ENCODE data around the gene WIPF2. TPM values are rescaled to one million over a fixed set of nuclear protein-coding genes. Genes with fewer than 3 reads are reported as not detected.
"Not testable (repeated sequence)": the region's sequence is repeated elsewhere in the genome, so short reads cannot be mapped to it uniquely, and the experiment has no call there.

The WIPF2 gene
- total RNA-seq, 2 experiments from 2014 or later, result 22.0 to 27.4 TPM

GRCh38 chr17:40224718-40225550, 5.8 kb downstream of the WIPF2 start:
- H3K36me3 Mint-ChIP-seq (ENCODE audit: low read depth), result peaks cover 19% of the 10 kb centered on the region
- no peak overlapping the region for H3K27ac Mint-ChIP-seq
- no peaks in the 10 kb centered on the region for H3K9me3 Mint-ChIP-seq (ENCODE audit: insufficient read depth)
- no peak for DNase-seq
- peaks cover 18% of the 10 kb centered on the region for H3K4me1 Mint-ChIP-seq (ENCODE audit: low read depth)
- ChIA-PET CTCF (interaction anchor here (0.6 to 2.5 kb wide), 5 partner anchors 10 to 196 kb away, joined by 3 to 9 read pairs (median 3); no protein-coding TSS in a partner anchor), POLR2A (interaction anchor here (0.5 kb wide), 1 partner anchor 14 kb away, joined by 3 read pairs; no protein-coding TSS in a partner anchor)
- no peak for ATAC-seq
- no peak overlapping the region for H3K4me3 Mint-ChIP-seq
- no peaks in the 10 kb centered on the region for H3K27me3 Mint-ChIP-seq (ENCODE audit: low read depth)

DNA sequence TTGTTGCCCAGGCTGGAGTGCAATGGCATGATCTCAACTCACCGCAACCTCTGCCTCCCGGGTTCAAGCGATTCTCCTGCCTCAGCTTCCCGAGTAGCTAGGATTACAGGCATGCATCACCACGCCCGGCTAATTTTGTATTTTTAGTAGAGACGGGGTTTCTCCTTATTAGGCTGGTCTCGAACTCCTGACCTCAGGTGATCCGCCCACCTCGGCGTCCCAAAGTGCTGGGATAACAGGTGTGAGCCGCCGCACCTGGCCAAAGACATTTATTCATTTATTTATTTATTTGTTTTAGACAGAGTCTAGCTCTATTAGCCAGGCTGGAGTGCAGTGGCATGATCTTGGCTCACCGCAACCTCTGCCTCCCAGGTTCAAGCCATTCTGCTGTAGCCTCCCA, 10.0 kb downstream of the WIPF2 start:
- H3K27me3 Mint-ChIP-seq (ENCODE audit: low read depth); CTCF ChIA-PET; H3K4me3 Mint-ChIP-seq; POLR2A ChIA-PET; ATAC-seq; DNase-seq; H3K27ac Mint-ChIP-seq; H3K9me3 Mint-ChIP-seq (ENCODE audit: insufficient read depth); H3K4me1 Mint-ChIP-seq (ENCODE audit: low read depth): not testable (repeated sequence)
- peaks cover 27% of the 10 kb centered on the region for H3K36me3 Mint-ChIP-seq (ENCODE audit: low read depth)

GRCh38 chr17:40230670-40231069, 11.6 kb downstream of the WIPF2 start:
- Mint-ChIP-seq H3K4me1 (ENCODE audit: low read depth) (no peaks in the 10 kb centered on the region), H3K9me3 (ENCODE audit: insufficient read depth) (no peaks in the 10 kb centered on the region), H3K27ac (peak overlapping the region; percentile 28), H3K27me3 (ENCODE audit: low read depth) (no peaks in the 10 kb centered on the region), H3K4me3 (no peak overlapping the region), H3K36me3 (ENCODE audit: low read depth) (peaks cover 30% of the 10 kb centered on the region)
- ChIA-PET POLR2A (no interaction called here), CTCF (interaction anchor here (0.9 to 1.4 kb wide), 2 partner anchors 12 to 39 kb away, joined by 3 to 4 read pairs; partner anchors contain the start of gene WIPF2)
- ATAC-seq, result no peak
- DNase-seq, result no peak

- CTCF ChIA-PET, result interaction anchor here (0.6 to 1.3 kb wide), 2 partner anchors 13 to 82 kb away, joined by 3 to 4 read pairs; partner anchors contain the start of gene WIPF2
- H3K27me3 Mint-ChIP-seq (ENCODE audit: low read depth); DNase-seq; H3K9me3 Mint-ChIP-seq (ENCODE audit: insufficient read depth); H3K4me3 Mint-ChIP-seq; H3K27ac Mint-ChIP-seq; ATAC-seq; H3K4me1 Mint-ChIP-seq (ENCODE audit: low read depth): not testable (repeated sequence)
- POLR2A ChIA-PET, result interaction anchor here (0.6 kb wide), 1 partner anchor 173 kb away, joined by 3 read pairs; no protein-coding TSS in a partner anchor
- H3K36me3 Mint-ChIP-seq (ENCODE audit: low read depth), result peaks cover 30% of the 10 kb centered on the region
These were observed 12.8 kb downstream of the WIPF2 start for GRCh38 chr17:40231928-40232327.

GRCh38 chr17:40241252-40241834, 22.2 kb downstream of the WIPF2 start:
- H3K9me3 Mint-ChIP-seq (ENCODE audit: insufficient read depth), result no peaks in the 10 kb centered on the region
- ATAC-seq (no peak), DNase-seq (no peak)
- H3K4me3 Mint-ChIP-seq, result no peak overlapping the region
- peaks cover 18% of the 10 kb centered on the region for H3K4me1 Mint-ChIP-seq (ENCODE audit: low read depth)
- H3K36me3 Mint-ChIP-seq (ENCODE audit: low read depth), result peaks cover 5% of the 10 kb centered on the region
- H3K27me3 Mint-ChIP-seq (ENCODE audit: low read depth), result no peaks in the 10 kb centered on the region
- ChIA-PET POLR2A (no interaction called here), CTCF (interaction anchor here (1.4 to 1.8 kb wide), 3 partner anchors 39 to 50 kb away, joined by 4 to 5 read pairs (median 4); no protein-coding TSS in a partner anchor)
- H3K27ac Mint-ChIP-seq, result no peak overlapping the region

DNA sequence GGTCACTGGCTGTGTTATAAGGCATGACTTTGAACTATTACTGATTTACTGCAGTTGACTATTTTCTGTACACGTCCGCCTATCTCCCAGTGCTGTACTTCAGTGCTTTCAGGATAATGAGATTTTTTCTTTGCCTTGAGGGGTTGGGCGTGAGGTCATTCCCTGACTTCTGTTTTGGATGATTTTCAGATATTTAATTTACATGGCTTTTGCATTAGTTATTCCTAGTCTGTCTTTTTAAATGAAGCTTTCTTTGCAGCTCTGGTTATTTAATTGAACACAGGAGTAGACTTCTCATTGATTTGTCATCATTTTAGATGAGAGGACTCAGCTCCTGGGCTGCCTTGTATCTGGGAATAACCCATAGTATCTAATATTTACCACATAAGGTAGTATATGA, 23.7 kb downstream of the WIPF2 start:
- ATAC-seq (no peak), DNase-seq (no peak)
- Mint-ChIP-seq H3K9me3 (ENCODE audit: insufficient read depth) (no peaks in the 10 kb centered on the region), H3K27me3 (ENCODE audit: low read depth) (no peaks in the 10 kb centered on the region), H3K27ac (no peak overlapping the region), H3K4me1 (ENCODE audit: low read depth) (peaks cover 18% of the 10 kb centered on the region), H3K36me3 (ENCODE audit: low read depth) (peaks cover 4% of the 10 kb centered on the region), H3K4me3 (no peak overlapping the region)
- ChIA-PET CTCF (interaction anchor here (0.7 to 1.7 kb wide), 2 partner anchors 41 to 45 kb away, joined by 3 to 4 read pairs; no protein-coding TSS in a partner anchor), POLR2A (interaction anchor here (0.7 kb wide), 1 partner anchor 176 kb away, joined by 3 read pairs; no protein-coding TSS in a partner anchor)

DNA sequence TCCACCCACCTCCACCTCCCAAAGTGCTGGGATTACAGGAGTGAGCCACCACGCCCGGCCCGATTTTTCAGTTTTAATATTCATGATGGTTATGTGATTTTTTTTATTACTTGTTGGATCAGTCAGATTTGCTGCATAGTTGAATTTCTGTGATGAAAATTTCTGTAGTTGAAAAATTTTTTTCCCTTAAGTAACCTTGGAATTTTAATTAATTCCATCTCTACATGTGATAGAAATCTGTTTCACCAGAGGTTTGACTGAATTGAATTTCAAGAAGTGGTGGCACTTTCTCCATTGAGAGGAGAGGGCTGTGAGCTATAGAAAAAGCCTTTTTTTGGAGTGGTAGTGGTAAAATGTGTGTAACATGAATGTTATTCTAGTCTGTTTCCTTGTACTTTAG, 24.7 kb downstream of the WIPF2 start:
- Mint-ChIP-seq H3K27me3 (ENCODE audit: low read depth) (no peaks in the 10 kb centered on the region), H3K9me3 (ENCODE audit: insufficient read depth) (no peaks in the 10 kb centered on the region), H3K4me3 (no peak overlapping the region), H3K27ac (no peak overlapping the region), H3K4me1 (ENCODE audit: low read depth) (peaks cover 18% of the 10 kb centered on the region), H3K36me3 (ENCODE audit: low read depth) (peaks cover 5% of the 10 kb centered on the region)
- DNase-seq, result no peak
- no peak for ATAC-seq
- ChIA-PET POLR2A (no interaction called here), CTCF (interaction anchor here (1.2 kb wide), 1 partner anchor 131 kb away, joined by 4 read pairs; no protein-coding TSS in a partner anchor)

DNA sequence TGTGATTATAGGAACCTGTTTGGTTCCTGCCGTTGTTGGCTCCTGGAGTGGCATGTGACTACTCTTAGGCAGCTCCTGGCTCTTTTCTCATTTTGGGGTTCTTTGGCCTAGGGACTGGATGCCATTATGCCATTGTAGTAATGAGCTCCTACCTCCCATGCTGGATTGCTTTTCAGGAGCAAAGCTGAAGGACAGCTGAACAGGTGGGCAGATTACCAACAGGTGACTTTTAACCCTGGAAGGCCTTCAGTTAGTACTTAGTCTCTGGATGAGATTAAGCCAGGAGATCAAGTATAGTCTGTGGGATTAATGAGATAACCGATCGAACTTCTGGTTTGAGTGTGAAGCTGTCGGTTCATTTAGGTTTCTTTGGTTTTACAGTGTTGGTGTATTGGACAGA, 25.2 kb downstream of the WIPF2 start:
- Mint-ChIP-seq H3K36me3 (ENCODE audit: low read depth) (peaks cover 5% of the 10 kb centered on the region), H3K27ac (no peak overlapping the region), H3K9me3 (ENCODE audit: insufficient read depth) (no peaks in the 10 kb centered on the region), H3K27me3 (ENCODE audit: low read depth) (no peaks in the 10 kb centered on the region), H3K4me3 (no peak overlapping the region), H3K4me1 (ENCODE audit: low read depth) (peaks cover 18% of the 10 kb centered on the region)
- DNase-seq (no peak), ATAC-seq (no peak)
- ChIA-PET POLR2A (no interaction called here), CTCF (interaction anchor here (0.7 to 1.2 kb wide), 2 partner anchors 131 to 158 kb away, joined by 3 to 4 read pairs; no protein-coding TSS in a partner anchor)

GRCh38 chr17:40247926-40248495, 28.9 kb downstream of the WIPF2 start:
- Mint-ChIP-seq H3K36me3 (ENCODE audit: low read depth) (peaks cover 3% of the 10 kb centered on the region), H3K27ac (no peak overlapping the region), H3K4me3 (no peak overlapping the region), H3K9me3 (ENCODE audit: insufficient read depth) (no peaks in the 10 kb centered on the region), H3K27me3 (ENCODE audit: low read depth) (no peaks in the 10 kb centered on the region), H3K4me1 (ENCODE audit: low read depth) (peaks cover 9% of the 10 kb centered on the region)
- ChIA-PET POLR2A (no interaction called here), CTCF (no interaction called here)
- ATAC-seq, result no peak
- DNase-seq, result no peak

- Mint-ChIP-seq H3K4me1 (ENCODE audit: low read depth) (peaks cover 9% of the 10 kb centered on the region), H3K27me3 (ENCODE audit: low read depth) (no peaks in the 10 kb centered on the region), H3K4me3 (no peak overlapping the region), H3K27ac (no peak overlapping the region), H3K9me3 (ENCODE audit: insufficient read depth) (no peaks in the 10 kb centered on the region), H3K36me3 (ENCODE audit: low read depth) (peaks cover 3% of the 10 kb centered on the region)
- DNase-seq, result no peak
- CTCF ChIA-PET, result no interaction called here
- ATAC-seq, result no peak
- POLR2A ChIA-PET, result no interaction called here
These were observed 29.4 kb downstream of the WIPF2 start for GRCh38 chr17:40248507-40248906.

- POLR2A ChIA-PET, result no interaction called here
- no peak overlapping the region for H3K4me3 Mint-ChIP-seq
- no peak overlapping the region for H3K27ac Mint-ChIP-seq
- DNase-seq (no peak), ATAC-seq (no peak)
- peaks cover 3% of the 10 kb centered on the region for H3K36me3 Mint-ChIP-seq (ENCODE audit: low read depth)
- CTCF ChIA-PET, result interaction anchor here (0.8 to 1.6 kb wide), 2 partner anchors 33 to 83 kb away, joined by 4 to 5 read pairs; partner anchors contain the start of gene WIPF2
- H3K4me1 Mint-ChIP-seq (ENCODE audit: low read depth), result no peaks in the 10 kb centered on the region
- no peaks in the 10 kb centered on the region for H3K27me3 Mint-ChIP-seq (ENCODE audit: low read depth)
- H3K9me3 Mint-ChIP-seq (ENCODE audit: insufficient read depth), result no peaks in the 10 kb centered on the region
These were observed 32.5 kb downstream of the WIPF2 start for GRCh38 chr17:40251576-40251975.

DNA sequence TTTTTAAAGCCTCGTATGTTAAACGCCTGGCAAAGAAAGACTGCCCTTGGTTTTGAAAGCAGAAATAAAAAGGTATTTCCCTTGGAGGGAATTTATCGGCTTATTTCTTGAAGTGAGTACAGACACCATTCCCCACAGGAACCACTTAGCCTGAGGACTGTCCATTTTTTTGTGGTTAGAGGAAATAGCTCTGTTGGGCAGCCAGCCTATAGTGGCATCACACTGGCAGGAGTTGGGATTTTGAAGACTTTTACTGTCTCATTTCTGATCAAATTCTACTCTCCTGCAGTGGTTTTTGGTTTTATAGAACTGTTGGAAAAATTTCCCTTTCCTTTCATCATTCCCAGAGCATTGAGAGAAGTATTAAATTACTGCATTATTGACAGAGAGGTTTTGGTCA, 34.5 kb downstream of the WIPF2 start:
- Mint-ChIP-seq H3K9me3 (ENCODE audit: insufficient read depth) (no peaks in the 10 kb centered on the region), H3K4me3 (no peak overlapping the region), H3K27me3 (ENCODE audit: low read depth) (no peaks in the 10 kb centered on the region), H3K36me3 (ENCODE audit: low read depth) (peaks cover 12% of the 10 kb centered on the region), H3K4me1 (ENCODE audit: low read depth) (no peaks in the 10 kb centered on the region), H3K27ac (no peak overlapping the region)
- POLR2A ChIA-PET, result no interaction called here
- CTCF ChIA-PET, result no interaction called here
- ATAC-seq, result no peak
- DNase-seq, result no peak

All from activated CD8-positive, alpha-beta T cell treated with anti-CD3 and anti-CD28 coated beads, Interleukin-2, amount 10 ng/mL, durations not matched to agents 7 days and 5 days (primary cell).